Gastrocnemius medialis (tissue), 4 donors: ENCODE measurements around the gene RAN. TPM values are rescaled to one million over a fixed set of nuclear protein-coding genes. Genes with fewer than 3 reads are reported as not detected.
A peak's percentile ranks its signal among the peaks of the same experiment; 100 is the strongest.

Source experiments
- ATAC-seq, 2 donors: fragments of 150-250 bp; one replicate each; pipeline ENCODE4 v1.9.1; 2016
- DNase-seq, 2 donors: peaks; one replicate each; pipeline ENCODE4 v3.0.0-alpha.2; 2019
- H3K27ac ChIP-seq, 4 donors: fragments of 200-600 bp; sonication (generic); 1 replicate in 1 of 4; 2 replicates in 3 of 4; pipeline ENCODE4 v1.5.1; 2016 to 2018; ENCODE audit warnings: mild to moderate bottlenecking in 2 of 4, moderate library complexity in 1 of 4
- H3K27me3 ChIP-seq, 3 donors: fragments of 200-600 bp; sonication (generic) in 2 of 3; 1 replicate in 1 of 3; 2 replicates in 2 of 3; pipeline versions ENCODE4 v1.5.1 to v1.6.0; 2016 to 2019; ENCODE audit warnings: mild to moderate bottlenecking in 1 of 3, moderate library complexity in 1 of 3
- H3K36me3 ChIP-seq, 2 donors: fragments of 200-600 bp; sonication (generic) in 1 of 2; one replicate each; pipeline ENCODE4 v1.5.1; 2017 to 2018
- H3K4me1 ChIP-seq, 2 donors: fragments of 200-600 bp; sonication (generic) in 1 of 2; one replicate each; pipeline ENCODE4 v1.5.1; 2016 to 2017; ENCODE audit warnings: mild to moderate bottlenecking in 2 of 2
- H3K4me3 ChIP-seq, 4 donors: fragments of 200-600 bp; sonication (generic) in 3 of 4; 1 replicate in 1 of 4; 2 replicates in 3 of 4; pipeline ENCODE4 v1.5.1; 2016 to 2019; ENCODE audit warnings: mild to moderate bottlenecking in 2 of 4
- H3K9me3 ChIP-seq, 3 donors: fragments of 200-600 bp; sonication (generic) in 2 of 3; 1 replicate in 1 of 3; 2 replicates in 2 of 3; pipeline ENCODE4 v1.5.1; 2016 to 2019
- POLR2A ChIP-seq, 2 donors: fragments of 450-650 bp; IDR thresholded peaks; one replicate each; pipeline ENCODE4 v1.6.1; 2017; ENCODE audit warnings: antibody characterized with exemption in 2 of 2, mild to moderate bottlenecking in 2 of 2, moderate library complexity in 2 of 2
- in situ Hi-C, 4 donors: fragments of 200-750 bp; cut with MboI; loops; one replicate each; pipeline versions ENCODE4 v1.15.0 to v1.8.0; 2017; ENCODE audit warnings: low sequenced_read_pairs in 4 of 4
- intact Hi-C: fragments of 100-400 bp; cut with DNase I; formaldehyde crosslinking; loops from one replicate; pipeline ENCODE4 v1.15.1; 2023; ENCODE audit warnings: low total_unique reads
- total RNA-seq, 4 donors: library from RNA; depleted of rRNA; stranded (reverse); fragments of >200 nt; gene quantifications; one replicate each; pipeline versions ENCODE4 v1.1.0 to v1.2.3, GENCODE V29; 2016
- TF ChIP-seq, protein P1 (sequence below), 5 experiments: fragments of 450-650 bp in 3 of 5; fragments of 200-600 bp in 2 of 5; sonication (generic) in 2 of 5; IDR thresholded peaks in 4 of 5; conservative IDR thresholded peaks in 1 of 5; 1 replicate in 4 of 5; 2 replicates in 1 of 5; pipeline ENCODE4 v1.5.1; 2016 to 2019; ENCODE audit warnings: antibody characterized with exemption in 5 of 5, mild to moderate bottlenecking in 3 of 5, moderate library complexity in 3 of 5

RAN gene
- 100 to 1,000 TPM; 125 to 299 (median 197) TPM for total RNA-seq

DNA sequence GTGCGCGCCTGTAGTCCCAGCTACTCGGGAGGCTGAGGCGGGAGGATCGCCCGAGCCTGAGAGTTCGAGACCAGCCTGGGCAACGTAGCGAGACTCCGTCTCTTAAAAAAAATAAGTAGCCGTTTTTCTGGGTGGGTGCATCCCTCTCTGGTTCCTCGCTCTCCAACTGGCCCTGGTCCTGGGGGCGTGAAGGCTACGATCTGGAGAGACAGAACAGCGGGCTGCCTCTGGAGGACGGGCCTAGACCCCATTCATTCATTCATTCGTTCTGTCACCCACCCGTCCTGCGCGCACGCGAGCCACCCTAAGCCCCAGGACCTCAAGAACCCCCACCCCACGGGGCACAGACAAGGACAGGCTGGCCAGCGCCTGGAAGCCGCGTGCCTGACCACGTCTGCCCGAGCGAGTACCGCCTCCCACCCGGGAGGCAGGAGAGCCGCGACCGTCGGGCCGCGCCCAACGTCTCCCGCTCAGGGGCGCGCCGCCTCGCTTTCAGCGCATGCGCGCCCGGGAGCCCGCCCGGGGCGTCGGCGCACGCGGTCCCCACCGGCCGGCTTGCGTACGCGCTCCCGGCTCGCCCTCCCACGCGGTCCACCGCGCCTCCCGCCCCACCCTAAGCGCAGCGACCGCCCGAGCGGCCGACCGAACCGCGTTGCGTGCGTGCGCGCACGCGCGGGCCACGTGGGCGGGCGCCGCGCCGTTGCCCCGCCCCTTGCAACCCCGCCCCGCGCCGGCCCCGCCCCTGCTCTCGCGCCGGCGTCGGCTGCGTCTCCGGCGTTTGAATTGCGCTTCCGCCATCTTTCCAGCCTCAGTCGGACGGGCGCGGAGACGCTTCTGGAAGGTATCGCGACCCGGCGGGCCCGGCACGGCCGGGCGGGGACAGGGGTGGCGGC, at the start of gene RAN:
Gene RAN, plus strand, starts transcription at position 781 of the 893 bp plus-strand sequence. CDS start 528 bp downstream, outside the sequence.
- TF ChIP-seq POLR2A (IDR thresholded peaks at IDR 0.05) = peak; percentile 63 to 77
- TF ChIP-seq, protein P1, sequence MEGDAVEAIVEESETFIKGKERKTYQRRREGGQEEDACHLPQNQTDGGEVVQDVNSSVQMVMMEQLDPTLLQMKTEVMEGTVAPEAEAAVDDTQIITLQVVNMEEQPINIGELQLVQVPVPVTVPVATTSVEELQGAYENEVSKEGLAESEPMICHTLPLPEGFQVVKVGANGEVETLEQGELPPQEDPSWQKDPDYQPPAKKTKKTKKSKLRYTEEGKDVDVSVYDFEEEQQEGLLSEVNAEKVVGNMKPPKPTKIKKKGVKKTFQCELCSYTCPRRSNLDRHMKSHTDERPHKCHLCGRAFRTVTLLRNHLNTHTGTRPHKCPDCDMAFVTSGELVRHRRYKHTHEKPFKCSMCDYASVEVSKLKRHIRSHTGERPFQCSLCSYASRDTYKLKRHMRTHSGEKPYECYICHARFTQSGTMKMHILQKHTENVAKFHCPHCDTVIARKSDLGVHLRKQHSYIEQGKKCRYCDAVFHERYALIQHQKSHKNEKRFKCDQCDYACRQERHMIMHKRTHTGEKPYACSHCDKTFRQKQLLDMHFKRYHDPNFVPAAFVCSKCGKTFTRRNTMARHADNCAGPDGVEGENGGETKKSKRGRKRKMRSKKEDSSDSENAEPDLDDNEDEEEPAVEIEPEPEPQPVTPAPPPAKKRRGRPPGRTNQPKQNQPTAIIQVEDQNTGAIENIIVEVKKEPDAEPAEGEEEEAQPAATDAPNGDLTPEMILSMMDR (IDR thresholded peaks at IDR 0.05 in 4 of 5, conservative IDR thresholded peaks at IDR 0.05 in 1 of 5) = no peak
- intact Hi-C loops = loop anchor here (1.0 to 10.0 kb wide), 2 partner anchors 32 to 1273 kb away; partner anchors contain the start of genes DDX51, NOC4L and STX2
- in situ Hi-C loops = loop anchor here in 1 of 4 donors (5.0 kb wide), 1 partner anchor 34 kb away; the partner anchor contains the start of gene STX2

DNA sequence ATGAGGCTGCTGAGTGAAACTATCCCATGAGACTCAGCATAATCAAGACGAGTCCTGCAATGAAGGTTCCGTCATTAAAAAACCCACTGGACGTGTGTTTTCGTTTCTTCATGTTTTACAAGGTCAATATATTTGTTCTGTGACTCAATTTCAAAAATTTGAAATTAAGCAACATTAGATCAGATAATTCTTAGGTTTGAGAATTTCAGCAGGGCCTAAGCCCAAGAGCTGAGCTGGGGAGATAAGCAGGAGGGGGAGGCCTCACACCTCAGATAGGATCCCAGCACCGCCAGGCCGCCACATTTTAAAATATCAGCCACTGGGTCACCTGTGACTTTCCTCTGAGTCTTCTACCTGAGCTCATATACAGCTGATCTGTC, 46.1 kb upstream of the RAN start:
- no peak overlapping the region for H3K4me3 ChIP-seq
- H3K9me3 ChIP-seq = no peaks in the 10 kb centered on the region
- no peak for ATAC-seq
- H3K4me1 ChIP-seq = no peaks in the 10 kb centered on the region
- peaks cover 0 to 10% of the 10 kb centered on the region in 2 donors for H3K36me3 ChIP-seq
- H3K27ac ChIP-seq = no peak overlapping the region
- intact Hi-C loops (no loop called here), in situ Hi-C loops (no loop called here)
- TF ChIP-seq POLR2A (IDR thresholded peaks at IDR 0.05) = no peak
- TF ChIP-seq, protein P1 (IDR thresholded peaks at IDR 0.05 in 4 of 5, conservative IDR thresholded peaks at IDR 0.05 in 1 of 5) = no peak
- H3K27me3 ChIP-seq = no peaks in the 10 kb centered on the region
- no peak for DNase-seq

More for the DNA sequence above, at the start of gene RAN:
- no peaks in the 10 kb centered on the region for H3K9me3 ChIP-seq
- H3K36me3 ChIP-seq = peaks cover 0 to 39% of the 10 kb centered on the region in 2 donors
- no peaks in the 10 kb centered on the region for H3K27me3 ChIP-seq
- ATAC-seq (peak; percentile 90), DNase-seq (peak; percentile 88)
- H3K4me3 ChIP-seq = peak within 1 kb of the TSS; percentile 55 to 90 (median 68)
- H3K27ac ChIP-seq = peak within 1 kb of the TSS; percentile 71 to 91 (median 83)
- peaks cover 11 to 15% of the 10 kb centered on the region in 2 donors for H3K4me1 ChIP-seq

DNA sequence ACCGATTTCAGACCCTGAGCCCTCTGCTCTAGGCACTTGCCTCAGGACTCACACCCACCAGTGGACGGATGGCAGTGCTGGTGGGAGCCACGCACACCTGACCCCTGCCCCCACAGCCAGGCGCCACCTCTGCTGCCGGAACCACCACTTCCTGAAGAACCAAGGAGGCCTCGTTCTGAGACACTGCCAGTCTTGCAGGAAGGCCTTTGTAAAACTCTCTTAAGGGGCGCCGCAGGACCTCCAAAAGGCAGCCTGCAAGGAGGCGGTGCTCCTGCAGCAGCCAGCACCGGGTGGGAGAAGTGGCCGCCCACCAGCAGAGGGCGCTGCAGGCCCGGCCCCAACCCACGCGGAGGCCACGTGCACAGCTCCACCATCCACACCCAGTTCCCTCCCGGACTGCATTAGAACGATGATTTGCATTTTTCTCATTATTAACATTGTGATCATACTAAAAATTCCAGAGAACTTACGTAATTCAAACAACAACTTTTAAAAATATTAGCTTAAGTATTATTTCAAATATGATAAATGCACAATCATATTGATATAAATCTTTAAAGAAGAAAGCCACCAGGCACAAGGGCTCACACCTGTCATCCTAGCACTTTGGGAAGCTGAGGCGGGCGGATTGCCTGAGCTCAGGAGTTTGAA, 45.6 kb upstream of the RAN start:
- intact Hi-C loops = no loop called here
- DNase-seq = no peak

DNA sequence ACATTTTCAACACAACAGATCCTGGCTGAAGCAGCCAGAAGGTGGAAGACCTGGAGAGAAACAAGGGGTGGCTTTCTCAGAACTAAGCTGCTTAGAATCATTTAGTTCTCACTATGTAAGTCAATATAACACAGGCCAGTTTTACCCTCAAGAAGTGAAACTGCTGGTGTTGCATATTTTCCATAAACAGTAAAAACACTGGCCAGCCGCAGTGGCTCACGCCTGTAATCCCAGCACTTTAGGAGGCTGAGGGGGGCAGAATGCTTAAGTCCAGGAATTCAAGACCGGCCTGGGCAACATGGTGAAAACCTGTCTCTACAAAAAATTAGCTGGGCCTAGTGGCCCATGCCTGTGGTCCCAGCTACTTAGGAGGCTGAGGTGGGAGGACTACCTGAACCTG, 44.4 kb upstream of the RAN start:
- no peak for ATAC-seq
- intact Hi-C loops = no loop called here
- no peak for TF ChIP-seq POLR2A (IDR thresholded peaks at IDR 0.05)
- Histone ChIP-seq H3K9me3 (no peaks in the 10 kb centered on the region), H3K4me3 (no peak overlapping the region), H3K36me3 (peaks cover 0 to 10% of the 10 kb centered on the region in 2 donors), H3K27me3 (no peaks in the 10 kb centered on the region), H3K27ac (no peak overlapping the region), H3K4me1 (no peaks in the 10 kb centered on the region)
- in situ Hi-C loops = no loop called here
- no peak for DNase-seq

More for the DNA sequence above, 45.6 kb upstream of the RAN start:
- H3K9me3 ChIP-seq = no peaks in the 10 kb centered on the region
- in situ Hi-C loops = no loop called here
- no peak for TF ChIP-seq POLR2A (IDR thresholded peaks at IDR 0.05)
- TF ChIP-seq, protein P1 (IDR thresholded peaks at IDR 0.05 in 4 of 5, conservative IDR thresholded peaks at IDR 0.05 in 1 of 5) = peak in 4 of 5 experiments; percentile 27 to 56 (median 35)
- H3K4me3 ChIP-seq = no peak overlapping the region
- no peaks in the 10 kb centered on the region for H3K4me1 ChIP-seq
- H3K27ac ChIP-seq = no peak overlapping the region
- peaks cover 0 to 10% of the 10 kb centered on the region in 2 donors for H3K36me3 ChIP-seq
- H3K27me3 ChIP-seq = no peaks in the 10 kb centered on the region
- ATAC-seq = no peak

DNA sequence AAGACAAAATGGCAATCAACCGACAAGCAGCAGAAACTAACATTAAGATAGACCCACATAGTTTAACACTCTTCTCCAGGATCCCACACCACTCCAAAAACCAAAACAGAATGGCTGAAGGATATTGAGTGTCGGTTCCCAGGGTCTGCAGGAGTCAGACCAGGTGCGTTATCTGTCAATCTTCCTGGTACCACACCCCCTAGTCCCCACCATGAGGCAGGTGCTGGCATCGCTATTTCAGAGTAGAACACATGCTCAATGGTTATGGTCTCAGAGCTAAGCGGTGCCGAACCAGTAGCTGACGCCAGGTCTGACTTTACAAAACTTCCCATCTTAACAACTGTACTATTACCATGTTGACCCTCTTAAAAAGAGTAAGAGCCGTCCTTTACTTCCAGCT, 43.0 kb upstream of the RAN start:
- no peak for TF ChIP-seq POLR2A (IDR thresholded peaks at IDR 0.05)
- TF ChIP-seq, protein P1 (IDR thresholded peaks at IDR 0.05 in 4 of 5, conservative IDR thresholded peaks at IDR 0.05 in 1 of 5) = no peak
- Histone ChIP-seq H3K27me3 (no peaks in the 10 kb centered on the region), H3K4me3 (no peak overlapping the region), H3K27ac (no peak overlapping the region), H3K36me3 (no peaks in the 10 kb centered on the region), H3K9me3 (no peaks in the 10 kb centered on the region), H3K4me1 (no peaks in the 10 kb centered on the region)
- in situ Hi-C loops (no loop called here), intact Hi-C loops (no loop called here)
- DNase-seq (no peak), ATAC-seq (no peak)
